H1 (cell line): ENCODE results near the gene DNAAF6. TPM values are rescaled to one million over a fixed set of nuclear protein-coding genes. Genes with fewer than 3 reads are reported as not detected.

Experiments used
- ASH2L ChIP-seq: fragments of 200-600, 300-600 bp; sonication (generic); IDR thresholded peaks from one replicate; pipeline ENCODE4 v1.7.1; 2017; ENCODE audit warnings: low read length
- polyA plus RNA-seq, 7 experiments: library from polyadenylated mRNA; depleted of rRNA in 3 of 7; stranded (reverse) in 5 of 7; unstranded in 2 of 7; fragments of >200 nt in 5 of 7; fragments of 200-250 nt in 2 of 7; gene quantifications; 1 replicate in 5 of 7; 2 replicates in 1 of 7; 4 replicates in 1 of 7; pipeline versions ENCODE4 v1.2.1 to v1.2.3, GENCODE V29; 2011 to 2013; ENCODE audit warnings: missing spikeins in 2 of 7, mixed read lengths in 2 of 7
- total RNA-seq: library from RNA; stranded (reverse); fragmentation: NEBNext Ultra II Directional; extraction: Animal tissue kit (Norgen Biotek cat#: 25700); gene quantifications from 2 replicates; pipeline ENCODE4 v1.2.1, GENCODE V29; 2021

Gene DNAAF6
- total and polyA plus RNA-seq, 2 of the 8 experiments (the other 6 are each of a cell fraction or from before 2014, with no cell fraction given): not detected

- no peak for TF ChIP-seq ASH2L
Observed at GRCh38 chrX:107199491-107199890, 6.9 kb upstream of the DNAAF6 start (continued).
